GM18873 (cell line): Measurements from ENCODE around the gene CELF5.
"Not testable (repeated sequence)": the region's sequence is repeated elsewhere in the genome, so short reads cannot be mapped to it uniquely, and the experiment has no call there.

Source experiments
- ATAC-seq: cut with Tn5 transposase; IDR thresholded peaks from one replicate; pipeline ENCODE4 v1.9.1; 2021; ENCODE audit warnings: mild to moderate bottlenecking, moderate library complexity, moderate number of reproducible peaks; ENCODE audit not compliant: unreplicated experiment, low FRiP score

CELF5 gene

DNA sequence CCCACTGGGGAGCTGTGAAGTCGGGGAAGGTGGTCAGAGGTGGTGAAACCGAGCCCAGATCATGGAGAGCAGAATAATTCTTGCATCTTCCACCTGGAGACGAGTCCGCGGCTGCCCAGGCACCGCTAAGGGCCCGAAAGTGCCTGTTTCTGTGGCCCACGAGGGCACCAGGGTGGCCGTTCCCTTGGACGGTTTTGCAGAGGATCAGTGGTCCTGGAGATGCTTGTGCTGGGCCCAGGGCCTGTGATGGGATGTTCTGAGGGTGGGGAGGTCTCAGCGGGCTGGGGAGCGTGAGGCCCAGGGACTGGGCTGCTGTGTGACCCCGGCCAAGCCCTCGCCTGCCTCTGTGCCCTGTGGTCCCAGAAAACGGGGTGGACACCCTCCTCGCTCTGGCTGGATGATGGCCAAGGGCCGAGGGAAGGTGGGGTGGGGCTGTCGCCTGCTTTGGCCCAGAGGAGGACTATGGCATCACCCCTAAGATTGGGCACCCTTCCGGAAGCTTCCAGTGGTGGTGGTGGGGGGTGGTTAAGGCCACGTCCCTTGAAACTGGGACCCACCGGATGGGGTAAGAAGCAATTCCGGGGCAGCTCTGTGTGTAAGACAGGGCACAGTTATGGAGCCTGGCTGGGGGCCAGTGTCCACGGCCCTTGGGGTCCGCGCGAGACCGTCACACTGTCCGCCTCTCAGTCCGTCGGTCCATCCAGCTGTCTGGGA lies 90.7 kb downstream of the CELF5 start:
- no peak for ATAC-seq

DNA sequence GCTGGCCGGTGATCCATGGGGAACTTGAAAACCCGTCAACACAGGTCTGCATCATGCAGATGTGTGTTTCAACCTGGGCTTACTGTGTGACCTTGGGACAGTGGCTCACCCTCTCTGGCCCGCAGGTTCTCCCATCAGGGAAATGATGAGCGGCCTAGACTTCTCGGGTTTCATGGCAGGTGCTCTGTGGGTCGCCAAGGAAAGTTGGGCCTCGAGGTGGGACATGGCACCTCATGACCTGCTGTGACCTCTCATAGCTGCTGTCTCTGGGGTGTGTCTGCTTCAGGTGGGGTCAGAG lies 91.2 kb downstream of the CELF5 start:
- no peak for ATAC-seq

DNA sequence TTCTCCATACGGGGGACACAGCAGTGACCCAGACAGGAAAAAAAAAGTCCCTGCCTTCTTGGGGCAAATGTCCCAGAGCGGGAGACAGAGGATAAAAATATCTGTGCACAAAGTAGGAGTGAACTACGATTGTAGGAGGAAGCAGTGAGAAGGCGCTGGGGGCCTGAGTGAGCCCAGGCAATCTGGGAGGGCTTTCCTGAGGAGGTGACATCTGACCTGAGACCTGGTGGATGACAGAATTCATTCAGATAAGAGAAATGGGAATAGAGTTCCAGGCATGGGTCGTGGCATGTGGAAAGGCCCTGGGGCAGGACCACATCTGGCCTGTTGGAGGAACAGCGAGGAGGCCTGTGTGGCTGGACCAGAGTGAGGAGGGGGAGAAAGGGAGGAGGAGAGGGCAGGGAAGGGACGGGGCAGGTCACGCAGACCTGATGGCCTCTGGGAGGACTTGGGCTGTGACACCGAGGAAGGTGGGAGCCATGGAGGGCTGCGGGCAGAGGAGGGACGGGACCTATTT lies 91.7 kb downstream of the CELF5 start:
- no peak for ATAC-seq

DNA sequence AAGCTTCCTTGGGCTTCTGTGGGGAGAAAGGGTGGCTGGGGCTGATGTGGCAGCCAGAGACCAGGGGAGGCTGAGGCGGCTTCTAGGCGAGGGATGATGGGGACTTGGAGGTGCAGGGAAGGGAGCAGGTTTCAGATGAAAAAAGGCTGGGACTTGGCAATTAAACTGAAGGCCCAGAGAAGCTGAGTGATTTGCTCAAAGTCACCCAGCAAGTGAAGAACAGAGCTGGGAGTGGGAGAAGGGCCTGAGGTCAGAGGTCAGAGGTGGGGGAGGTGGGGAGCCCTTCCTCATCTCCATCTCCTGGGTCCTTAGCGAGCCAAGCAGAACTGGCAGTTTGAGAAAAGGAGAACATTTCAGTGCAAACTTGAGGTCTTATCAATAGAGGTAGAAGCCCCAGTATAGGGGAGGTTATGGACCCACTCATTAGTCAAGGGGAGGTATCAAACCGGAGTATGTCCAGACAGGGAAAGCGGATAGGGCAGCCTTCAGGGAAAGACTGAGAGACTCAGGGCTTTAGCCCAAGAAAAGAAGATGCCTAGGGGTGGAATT lies 92.3 kb downstream of the CELF5 start:
- ATAC-seq, result no peak

DNA sequence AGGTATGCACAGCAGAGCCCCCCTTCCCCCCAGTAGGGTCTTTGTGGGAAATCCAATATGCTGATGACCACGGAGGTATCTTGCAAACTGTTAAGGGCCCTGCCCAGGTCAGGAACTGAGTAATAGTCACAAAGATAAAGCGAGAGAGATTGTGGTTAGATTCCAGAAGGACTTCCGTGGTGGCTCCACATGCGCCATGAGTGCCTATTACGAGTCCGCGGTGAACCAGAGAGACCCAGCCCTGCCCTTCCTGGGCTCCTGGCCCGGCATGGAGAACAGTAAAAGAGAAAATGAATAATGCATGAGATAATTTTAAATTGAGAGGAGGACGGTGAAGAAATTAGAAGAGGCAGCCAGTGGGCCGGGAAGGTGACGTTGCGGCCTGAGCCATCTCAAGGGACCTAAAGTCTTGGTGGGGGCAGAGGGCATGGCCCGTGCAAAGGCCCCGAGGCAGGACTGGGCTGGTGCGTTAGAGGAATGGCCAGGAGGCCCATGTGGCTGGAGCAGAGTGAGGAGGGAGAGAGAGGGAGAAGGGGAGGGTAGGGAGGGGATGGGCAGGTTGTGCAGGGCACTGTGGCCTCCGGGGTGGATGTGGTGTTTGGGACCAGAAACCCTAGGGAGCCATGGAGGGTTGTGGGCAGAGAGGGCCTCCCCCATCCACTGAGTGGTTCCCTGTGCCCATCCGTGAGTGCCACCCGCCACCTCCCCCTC lies 95.3 kb downstream of the CELF5 start:
- no peak for ATAC-seq

DNA sequence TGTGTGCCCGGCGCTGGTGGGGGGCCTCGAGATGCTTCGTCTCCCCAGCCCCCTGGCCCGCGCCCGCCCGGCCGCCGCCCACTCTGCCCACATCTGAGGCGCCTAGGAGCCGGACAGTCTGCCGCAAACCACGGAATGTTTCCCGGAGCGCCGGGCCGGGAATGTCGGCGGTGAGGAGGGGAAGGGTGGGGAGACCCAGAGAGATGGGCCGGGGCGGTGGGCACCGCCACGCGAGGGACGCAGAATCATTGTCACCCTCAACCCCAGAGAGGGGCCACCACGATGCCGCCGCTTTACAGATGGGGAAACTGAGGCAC lies 95.9 kb downstream of the CELF5 start:
- ATAC-seq, result no peak

DNA sequence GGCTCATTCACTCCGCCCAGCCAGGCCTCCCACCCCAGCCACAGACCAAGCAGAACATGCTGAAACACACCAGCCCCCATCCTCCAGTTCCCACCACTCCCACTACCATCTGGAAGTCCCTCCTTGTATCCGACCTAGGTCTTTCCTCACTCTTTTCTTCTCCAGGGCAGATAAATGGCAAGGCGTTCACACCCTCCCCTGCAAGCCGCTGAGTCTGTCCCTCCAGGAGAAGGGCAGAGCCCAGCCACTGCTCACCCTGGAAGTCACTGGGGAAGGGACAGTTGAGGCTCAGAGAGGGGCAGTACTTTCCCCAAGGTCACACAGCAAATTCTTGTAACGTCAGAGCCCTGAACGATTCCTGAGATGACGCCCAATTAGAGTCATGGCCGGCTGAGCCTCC lies 96.4 kb downstream of the CELF5 start:
- ATAC-seq, result no peak

DNA sequence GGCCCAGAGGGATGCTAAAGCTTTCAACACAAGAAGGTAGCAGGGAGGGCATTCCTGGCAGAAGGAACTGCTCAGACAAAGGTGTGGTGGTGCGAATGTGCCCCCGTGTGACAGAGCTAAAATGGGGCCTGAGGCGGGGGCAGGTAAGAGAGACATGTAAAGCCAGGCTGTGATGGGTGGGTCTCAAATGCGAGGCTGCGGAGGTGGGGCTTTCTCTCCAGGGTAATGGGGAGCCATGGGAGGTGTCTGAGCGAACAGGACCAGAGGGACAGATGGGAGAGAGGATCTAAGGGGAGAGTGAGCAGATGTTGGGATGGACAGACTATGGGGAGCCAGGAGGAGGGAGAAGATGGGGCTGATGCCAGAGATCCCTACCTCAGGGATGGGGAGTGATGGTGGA lies 97.2 kb downstream of the CELF5 start:
- ATAC-seq, result no peak

DNA sequence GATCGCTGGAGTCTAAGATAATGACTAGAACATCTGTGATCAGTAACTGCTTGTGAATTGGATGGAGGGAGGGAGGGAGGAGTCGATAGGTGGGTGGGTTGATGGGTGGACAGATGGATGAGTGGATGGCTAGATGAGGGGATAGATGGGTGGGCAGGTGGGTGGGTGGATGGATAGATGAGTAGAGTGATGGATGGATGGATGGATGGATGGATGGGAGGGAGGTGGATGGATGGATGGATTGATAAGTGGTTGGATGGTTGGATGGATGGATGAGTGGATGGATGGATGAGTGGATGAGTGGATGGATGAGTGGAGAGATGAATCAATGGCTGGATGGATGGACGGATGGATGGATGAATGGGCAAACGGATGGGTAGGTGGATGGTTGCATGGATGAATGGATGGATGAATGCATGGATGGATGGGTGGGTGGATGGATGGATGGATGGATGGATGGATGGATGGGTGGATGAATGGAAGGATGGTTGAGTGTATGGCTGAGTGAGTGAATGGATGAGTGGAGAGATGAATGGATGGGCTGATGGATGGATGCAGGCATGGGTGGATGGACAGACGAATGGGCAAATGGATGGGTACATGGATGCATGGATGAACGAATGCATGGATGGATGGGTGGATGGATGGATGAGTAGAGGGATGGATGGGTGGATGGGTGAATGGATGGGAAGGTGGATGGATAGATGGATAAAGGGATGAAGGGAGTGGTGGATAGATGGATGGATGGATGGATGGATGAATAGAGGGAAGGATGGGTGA lies 97.9 kb downstream of the CELF5 start:
- ATAC-seq, result no peak

DNA sequence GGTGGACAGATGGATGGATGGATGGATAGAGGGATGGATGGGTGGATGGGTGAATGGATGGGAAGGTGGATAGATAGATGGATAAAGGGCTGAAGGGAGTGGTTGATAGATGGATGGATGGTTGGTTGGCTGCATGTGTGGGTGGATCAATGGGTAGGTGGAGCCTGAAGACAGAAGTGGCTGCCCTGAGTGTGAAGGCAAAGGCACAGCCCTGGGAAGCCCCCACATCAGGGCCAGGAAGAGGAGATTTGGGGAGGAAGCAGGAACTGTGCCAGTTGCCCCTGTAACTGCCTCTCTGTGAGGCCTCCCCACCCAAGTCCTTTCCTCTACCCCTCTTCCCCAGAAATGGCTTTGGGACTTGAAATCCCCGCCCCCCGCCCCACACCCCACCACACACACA lies 98.6 kb downstream of the CELF5 start:
- ATAC-seq, result no peak

DNA sequence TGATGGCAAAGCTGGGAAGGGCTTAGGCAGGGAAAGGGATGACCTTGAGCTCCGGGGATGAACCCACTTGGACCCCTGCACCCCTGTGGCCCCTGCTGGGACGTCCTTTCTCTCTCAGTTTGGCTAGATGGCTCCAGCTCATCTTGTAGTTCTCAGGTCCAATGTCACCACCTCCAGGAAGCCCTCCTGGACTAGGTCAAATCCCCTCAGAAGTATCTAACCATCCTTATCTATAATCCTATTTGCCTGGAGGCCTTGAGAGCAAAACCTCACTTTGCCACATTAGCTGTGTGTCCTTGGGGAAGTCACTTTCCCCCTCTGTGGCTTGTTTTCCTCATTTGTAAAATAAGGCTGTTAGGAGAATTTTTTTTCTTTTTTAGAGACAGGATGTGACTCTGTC lies 99.2 kb downstream of the CELF5 start:
- no peak for ATAC-seq

DNA sequence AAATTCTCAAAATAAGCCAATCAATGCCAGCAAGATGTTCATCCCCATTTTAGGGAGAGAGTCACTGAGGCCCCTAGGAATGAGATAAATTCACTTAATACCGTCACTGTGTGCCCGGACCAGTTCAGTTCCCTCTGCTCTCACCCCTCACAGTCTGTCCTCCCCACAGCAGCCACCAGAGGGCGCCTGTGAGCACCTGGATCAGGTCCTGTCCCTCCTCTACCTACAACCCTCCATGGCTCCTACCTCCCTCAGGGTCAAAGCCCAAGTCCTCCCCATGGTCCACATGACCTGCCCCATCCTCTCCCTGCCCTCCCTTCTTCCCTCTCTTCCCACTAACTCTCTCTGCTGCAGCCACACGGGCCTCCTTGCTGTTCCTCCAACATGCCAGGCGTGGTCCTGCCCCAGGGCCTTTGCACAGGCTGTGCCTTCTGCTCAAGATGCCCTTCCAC lies 100.0 kb downstream of the CELF5 start:
- no peak for ATAC-seq

DNA sequence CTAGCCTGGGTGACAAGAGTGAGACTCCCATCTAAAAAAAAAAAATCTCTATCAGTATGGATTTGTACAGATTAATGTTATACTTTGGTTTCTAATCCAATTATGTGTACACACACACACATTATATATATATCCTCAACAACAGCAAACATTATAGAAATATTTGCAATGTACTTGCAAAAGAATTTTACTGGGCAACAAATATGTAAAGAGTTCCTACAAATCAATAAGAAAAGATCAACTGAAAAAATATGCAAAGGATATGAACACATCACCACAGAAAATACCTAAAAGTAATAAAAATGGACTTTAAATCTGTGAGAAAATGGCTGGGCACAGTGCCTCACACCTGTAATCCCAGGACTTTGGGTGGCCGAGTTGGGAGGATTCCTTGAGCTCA lies 101.0 kb downstream of the CELF5 start:
- no peak for ATAC-seq

DNA sequence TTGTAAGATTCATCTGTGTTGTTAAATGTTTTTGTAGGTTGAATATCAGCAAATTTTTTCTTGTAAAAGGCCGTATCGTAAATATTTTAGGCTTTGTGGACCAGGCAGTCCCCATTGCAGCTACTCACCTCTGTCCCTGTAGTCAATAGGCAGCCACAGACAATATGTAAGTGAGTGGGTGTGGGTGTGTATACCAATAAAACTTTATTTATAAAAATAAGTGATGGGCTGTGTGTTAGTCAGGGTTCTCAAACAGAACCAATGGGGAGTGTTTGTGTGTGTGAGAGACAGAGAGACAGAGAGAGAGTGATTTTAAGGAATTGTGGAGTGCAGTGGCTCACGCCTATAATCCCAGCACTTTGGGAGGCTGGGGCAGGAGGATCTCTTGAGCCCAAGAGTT lies 104.3 kb downstream of the CELF5 start:
- ATAC-seq, result no peak

DNA sequence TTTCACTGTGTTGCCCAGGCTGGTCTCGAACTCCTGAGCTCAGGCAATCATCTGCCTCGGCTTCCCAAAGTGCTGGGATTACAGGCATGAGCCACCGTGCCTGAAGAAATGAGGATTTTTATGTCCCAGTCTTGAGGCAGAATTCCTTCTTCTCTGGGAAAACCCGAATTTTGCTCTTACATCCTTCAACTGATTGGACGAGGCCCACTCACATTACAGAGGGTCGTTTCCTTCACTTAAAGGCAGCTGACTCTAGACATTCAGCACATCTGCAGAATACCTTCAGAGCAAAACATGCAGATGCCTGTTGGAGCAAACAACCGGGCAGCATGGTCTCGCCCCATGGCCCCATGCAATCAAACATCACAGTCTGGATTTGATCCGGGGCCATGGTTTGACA lies 105.6 kb downstream of the CELF5 start:
- ATAC-seq, result no peak

DNA sequence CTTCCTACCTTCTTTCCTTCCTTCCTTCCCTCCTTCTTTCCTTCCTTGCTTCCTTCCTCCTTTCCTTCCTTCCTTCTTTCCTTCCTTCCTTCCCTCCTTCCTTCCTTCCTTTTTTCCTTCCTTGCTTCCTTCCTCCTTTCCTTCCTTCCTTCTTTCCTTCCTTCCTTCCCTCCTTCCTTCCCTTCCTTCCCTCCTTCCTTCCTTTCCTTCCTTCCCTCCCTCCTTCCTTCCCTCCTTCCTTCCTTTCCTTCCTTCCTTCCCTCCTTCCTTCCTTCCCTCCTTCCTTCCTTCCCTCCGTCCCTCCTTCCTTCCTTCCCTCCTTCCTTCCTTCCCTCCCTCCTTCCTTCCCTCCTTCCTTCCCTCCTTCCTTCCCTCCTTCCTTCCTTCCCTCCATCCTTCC lies 107.8 kb downstream of the CELF5 start:
- ATAC-seq, result not testable (repeated sequence)

DNA sequence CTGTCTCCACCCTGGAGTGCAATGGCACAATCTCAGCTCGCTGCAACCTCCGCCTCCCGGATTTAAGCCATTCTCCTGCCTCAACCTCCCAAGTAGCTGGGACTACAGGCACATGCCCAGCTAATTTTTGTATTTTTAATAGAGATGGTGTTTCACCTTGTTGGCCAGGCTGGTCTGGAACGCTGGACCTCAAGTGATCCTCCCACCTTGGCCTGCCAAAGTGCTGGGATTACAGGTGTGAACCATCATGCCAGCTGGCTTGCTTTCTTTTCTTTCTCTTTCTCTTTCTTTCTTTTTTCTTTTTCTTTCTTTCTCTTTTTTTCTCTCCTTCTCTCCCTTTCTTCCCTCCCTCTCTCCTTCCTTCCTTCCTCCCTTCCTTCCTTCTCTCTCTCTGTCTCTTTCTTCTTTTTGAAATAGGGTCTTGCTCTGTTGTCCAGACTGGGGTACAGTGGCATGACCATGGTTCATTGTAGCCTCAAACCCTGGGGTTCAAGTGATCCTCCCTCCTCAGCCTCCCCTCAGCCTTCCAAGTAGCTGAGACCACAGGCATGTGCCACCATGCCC lies 108.6 kb downstream of the CELF5 start:
- no peak for ATAC-seq

DNA sequence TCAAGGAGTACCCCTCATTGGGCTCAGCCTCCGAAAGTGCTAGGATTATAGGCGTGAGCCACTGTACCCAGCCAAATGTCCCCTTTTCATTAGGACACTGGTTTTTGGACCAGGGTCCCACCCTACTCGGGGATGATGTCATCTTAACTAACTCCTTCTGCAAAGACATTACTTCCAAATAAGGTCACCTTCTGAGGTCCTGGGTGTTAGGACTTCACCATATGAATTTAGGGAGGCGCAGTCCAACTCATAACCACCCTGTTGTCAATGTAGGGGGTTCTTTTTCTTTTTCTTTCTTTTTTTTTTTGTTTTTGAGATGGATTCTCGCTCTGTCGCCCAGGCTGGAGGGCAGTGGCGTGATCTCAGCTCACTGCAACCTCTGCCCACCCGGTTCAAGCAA lies 109.2 kb downstream of the CELF5 start:
- ATAC-seq, result no peak

DNA sequence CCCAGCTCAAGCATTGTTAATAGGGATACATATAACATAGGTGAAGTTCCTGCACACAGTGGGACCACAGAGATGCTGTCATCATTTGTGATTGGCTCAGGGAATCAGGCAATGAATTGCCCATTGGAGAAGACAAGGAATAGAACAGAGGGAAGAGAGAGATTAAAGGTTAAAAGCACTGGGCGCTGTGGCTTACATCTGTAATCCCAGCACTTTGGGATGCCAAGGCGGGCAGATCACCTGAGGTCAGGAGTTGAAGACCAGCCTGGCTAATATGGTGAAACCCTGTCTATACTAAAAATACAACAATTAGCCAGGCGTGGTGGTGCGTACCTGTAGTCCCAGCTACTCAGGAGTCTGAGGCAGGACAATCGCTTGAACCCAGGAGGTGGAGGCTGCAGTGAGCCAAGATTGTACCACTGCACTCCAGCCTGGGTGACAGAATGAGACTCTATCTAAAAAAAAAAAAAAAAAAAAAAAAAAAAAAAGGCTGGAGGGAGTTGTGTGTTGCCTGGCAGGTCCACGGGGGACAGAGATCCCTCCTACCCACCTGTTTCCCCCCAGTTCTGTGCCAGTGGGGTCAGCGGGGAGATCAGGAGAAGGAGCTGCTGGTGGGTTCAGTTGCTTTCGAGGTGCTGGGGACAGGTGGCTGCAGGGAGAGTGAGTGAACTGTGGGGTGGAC lies 110.4 kb downstream of the CELF5 start:
- ATAC-seq, result not testable (repeated sequence)
